HG03064 (cell line): ENCODE measurements around the gene TSKU.
"Not testable (repeated sequence)": the region's sequence is repeated elsewhere in the genome, so short reads cannot be mapped to it uniquely, and the experiment has no call there.

Experiments
- ATAC-seq: cut with Tn5 transposase; IDR thresholded peaks from one replicate; pipeline ENCODE4 v1.9.1; 2021; ENCODE audit warnings: low read depth; ENCODE audit not compliant: unreplicated experiment

The TSKU gene

DNA sequence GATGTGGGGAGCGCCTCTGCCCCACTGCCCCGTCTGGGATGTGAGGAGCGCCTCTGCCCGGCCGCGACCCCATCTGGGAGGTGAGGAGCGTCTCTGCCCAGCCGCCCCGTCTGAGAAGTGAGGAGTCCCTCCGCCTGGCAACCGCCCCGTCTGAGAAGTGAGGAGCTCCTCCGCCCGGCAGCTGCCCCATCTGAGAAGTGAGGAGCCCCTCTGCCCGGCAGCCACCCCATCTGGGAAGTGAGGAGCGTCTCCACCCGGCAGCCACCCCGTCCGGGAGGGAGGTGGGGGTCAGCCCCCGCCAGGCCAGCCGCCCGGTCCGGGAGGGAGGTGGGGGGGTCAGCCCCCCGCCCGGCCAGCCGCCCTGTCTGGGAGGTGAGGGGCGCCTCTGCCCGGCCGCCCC, 38.2 kb downstream of the TSKU start:
- not testable (repeated sequence) for ATAC-seq

- ATAC-seq = no peak
Measured at GRCh38 chr11:76822406-76822805, 39.2 kb downstream of the TSKU start.

DNA sequence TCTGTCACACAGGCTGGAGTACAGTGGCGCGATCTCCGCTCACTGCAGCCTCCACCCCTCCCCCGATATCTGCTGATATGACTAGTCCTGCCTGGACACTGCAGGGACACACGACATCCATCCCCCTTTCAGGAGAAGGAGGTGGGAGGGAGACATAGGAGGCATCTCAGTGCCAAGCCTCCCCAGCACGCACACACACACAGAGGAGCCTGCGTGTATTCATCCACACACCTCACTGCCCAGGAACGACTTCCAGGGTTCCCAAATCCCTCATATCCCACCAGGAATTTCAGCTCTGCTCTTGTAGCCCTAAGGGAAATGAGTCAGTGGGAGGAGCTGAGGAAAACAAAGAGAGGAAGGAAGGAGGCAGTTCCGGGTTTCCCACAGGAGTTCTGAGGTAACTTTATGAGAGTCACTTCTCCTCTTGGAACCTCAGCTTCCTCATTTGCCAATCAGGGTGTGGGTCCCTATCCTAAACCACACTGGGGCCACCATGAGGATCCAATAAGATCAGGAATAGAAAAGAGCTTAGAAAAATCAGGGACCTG, 40.4 kb downstream of the TSKU start:
- ATAC-seq = no peak

- ATAC-seq = no peak
Measured at GRCh38 chr11:76824083-76824939, 41.2 kb downstream of the TSKU start.

DNA sequence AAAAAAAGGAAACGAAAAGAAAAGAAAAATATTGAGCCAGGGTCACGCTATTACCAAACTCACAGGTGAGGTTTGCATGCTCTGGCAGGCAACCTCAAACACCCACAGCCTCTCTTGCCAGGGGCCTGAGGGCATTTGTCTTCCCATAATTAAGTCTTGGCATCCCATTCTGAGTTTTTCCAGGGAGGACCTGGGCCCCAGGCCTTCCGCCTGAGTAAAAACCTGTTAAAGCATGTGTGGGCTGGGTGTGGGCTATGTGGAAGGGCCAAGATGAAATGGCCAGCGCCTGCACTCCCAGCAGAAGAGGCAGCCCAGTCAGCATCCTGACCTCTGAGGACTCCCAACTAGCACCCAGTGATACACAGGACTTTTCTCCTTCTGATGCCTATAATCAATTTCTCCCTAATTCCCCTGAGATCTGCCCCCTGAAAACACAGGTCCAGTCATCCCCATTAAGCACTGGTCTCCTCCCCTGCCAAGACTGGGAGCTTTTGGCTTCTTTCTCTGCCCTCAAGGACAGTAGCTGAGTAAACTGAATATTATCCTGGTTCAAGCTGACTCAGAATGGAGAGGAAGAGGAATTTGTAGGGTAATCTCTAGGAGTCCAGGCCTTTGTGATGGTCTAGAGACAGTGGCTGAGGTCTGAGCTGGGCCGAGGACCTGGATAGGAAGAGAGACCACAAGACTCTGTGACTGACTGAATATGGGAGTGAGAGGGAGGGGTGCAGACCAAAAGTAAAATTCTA, 42.0 kb downstream of the TSKU start:
- no peak for ATAC-seq

GRCh38 chr11:76825726-76826396, 42.7 kb downstream of the TSKU start:
- ATAC-seq = no peak

DNA sequence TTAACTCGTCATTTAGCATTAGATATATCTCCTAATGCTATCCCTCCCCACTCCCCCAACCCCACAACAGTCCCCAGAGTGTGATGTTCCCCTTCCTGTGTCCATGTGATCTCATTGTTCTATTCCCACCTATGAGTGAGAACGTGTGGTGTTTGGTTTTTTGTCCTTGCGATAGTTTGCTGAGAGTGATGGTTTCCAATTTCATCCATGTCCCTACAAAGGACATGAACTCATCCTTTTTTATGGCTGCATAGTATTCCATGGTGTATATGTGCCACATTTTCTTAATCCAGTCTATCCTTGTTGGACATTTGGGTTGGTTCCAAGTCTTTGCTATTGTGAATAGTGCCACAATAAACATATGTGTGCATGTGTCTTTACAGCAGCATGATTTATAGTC, 43.4 kb downstream of the TSKU start:
- not testable (repeated sequence) for ATAC-seq

DNA sequence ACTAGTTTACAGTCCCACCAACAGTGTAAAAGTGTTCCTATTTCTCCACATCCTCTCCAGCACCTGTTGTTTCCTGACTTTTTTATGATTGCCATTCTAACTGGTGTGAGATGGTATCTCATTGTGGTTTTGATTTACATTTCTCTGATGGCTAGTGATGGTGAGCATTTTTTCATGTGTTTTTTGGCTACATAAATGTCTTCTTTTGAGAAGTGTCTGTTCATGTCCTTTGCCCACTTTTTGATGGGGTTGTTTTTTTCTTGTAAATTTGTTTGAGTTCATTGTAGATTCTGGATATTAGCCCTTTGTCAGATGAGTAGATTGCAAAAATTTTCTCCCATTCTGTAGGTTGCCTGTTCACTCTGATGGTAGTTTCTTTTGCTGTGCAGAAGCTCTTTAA, 43.8 kb downstream of the TSKU start:
- ATAC-seq = not testable (repeated sequence)

DNA sequence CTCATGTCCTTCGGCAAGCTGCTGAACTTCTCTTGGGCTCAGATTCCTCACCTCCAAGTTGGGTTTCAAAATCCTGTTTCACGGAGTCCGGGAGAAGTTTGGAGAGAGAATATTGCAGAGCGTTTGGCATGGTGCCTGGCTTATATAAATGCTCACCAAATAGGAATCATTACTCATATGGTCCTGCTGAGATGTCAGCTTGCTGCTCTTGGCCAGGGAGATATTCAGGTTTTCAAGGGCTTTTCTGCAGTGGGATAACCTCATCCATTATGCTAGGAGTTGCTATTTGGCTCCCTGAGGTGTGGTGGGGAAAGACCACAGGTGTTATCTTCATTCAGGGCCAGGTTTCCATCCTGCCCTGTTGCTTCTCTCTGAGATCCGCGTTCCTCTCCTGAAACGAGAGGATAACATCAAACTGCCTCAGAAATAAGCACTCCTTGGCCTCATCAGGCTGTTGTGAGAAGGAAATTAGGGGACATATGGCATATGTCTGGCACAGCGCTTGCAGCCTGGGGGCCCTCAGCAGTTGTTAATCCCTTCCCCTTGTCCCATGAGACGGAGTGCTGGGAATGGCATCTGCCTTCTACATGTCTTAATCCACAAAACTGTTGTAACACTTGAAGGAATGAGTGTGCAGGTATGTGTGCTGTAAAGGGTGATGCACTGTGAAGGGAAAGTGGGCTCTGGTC, 47.6 kb downstream of the TSKU start:
- ATAC-seq = no peak

DNA sequence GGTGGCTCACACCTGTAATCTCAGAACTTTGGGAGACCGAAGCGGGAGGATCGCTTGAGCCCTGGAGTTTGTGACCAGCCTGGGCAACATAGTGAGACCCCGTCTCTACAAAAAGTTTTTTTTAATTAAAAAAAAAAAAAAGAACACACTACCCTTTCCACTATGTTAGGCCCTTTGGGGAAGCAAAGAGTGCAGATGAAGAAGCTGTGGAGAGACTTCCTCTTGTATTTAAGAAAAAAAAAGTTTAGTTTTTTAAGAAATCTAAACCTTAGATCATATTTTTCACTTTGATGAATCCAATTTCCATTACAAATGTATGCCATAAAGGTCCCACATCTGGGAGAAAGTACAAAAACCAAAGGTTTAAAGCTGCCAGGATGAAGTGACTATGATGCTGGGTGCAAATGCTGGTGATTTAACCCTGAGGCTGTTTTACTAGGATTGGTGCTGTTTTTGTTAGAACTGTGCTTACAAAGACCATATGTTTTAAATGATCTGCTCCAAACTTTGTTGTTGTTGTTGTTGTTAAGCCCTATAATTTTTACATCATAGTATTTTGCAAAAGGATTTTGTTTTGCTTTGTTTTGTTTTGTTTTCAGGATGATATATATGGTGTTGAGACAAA, 48.6 kb downstream of the TSKU start:
- no peak for ATAC-seq

GRCh38 chr11:76832361-76832760, 49.2 kb downstream of the TSKU start:
- ATAC-seq = no peak

DNA sequence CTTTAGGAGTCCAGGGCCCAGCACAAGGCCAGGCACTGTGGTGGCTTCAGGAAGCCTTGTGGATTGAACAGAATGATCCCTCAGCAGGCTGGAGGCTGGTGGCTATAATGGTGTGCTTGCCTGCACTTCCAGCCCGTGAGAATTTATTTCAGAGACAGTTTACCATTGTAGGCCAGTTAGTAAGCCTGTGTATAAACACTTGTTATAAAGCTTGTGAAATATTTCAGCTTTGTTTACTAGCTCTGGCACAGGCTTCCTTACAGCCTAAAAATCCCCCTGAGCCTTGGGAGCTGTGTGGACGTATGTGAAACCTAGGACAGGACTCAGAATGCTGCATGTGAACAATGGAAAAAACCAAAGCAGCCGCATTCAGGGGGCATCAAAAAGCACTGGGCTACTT, 51.0 kb downstream of the TSKU start:
- ATAC-seq = no peak

DNA sequence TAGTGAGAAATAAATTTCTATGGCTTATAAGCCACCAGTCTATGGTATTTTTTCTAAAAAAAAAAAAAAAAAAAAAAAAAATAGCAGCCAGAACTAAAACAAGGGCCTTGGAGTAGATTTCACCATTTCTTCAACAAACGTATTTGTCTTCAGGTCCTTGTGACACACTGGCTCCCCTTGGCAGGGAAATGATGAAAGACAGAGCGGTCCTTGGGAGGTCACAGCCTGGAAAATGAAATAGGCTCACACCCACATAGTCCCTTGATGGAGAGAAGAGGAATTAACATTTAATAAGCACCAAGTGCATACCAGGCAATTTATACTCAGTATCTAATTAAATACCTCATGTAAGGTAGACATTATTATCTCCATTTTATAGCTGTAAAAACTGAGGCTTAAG, 51.9 kb downstream of the TSKU start:
- ATAC-seq = no peak

DNA sequence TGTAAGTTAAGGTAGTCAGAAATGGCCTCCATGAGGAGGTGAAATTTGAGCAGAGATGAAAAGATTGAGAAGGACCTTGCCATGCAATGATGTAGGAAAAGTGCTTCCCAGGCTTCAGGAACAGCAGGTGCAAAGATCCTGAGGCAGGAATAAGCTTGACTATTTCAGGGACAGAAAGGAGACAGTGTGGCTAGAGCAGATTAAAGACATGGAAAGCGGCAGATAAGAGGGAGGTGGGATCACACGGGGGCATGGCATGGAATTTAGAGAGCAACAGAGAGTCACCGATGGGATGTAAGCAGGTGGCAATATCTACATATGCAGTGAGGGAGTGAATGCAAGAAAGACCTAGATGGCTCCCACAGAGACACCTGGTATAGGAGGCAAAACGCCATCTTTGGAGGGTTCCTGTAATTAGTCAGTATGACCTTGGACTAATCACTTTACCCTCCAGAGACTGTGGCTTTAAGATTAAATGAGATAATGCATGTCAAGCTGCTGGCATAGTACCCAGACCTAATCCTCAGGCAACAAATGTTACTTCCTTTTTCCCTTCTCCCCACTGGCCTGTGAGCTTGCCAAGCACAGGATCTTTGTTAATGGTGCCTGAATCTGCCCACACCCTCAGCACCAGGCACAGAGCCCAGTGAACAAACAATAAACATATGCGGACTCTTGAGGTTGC, 52.9 kb downstream of the TSKU start:
- ATAC-seq = no peak

- ATAC-seq = no peak
Measured at GRCh38 chr11:76836613-76837291, 53.6 kb downstream of the TSKU start.

DNA sequence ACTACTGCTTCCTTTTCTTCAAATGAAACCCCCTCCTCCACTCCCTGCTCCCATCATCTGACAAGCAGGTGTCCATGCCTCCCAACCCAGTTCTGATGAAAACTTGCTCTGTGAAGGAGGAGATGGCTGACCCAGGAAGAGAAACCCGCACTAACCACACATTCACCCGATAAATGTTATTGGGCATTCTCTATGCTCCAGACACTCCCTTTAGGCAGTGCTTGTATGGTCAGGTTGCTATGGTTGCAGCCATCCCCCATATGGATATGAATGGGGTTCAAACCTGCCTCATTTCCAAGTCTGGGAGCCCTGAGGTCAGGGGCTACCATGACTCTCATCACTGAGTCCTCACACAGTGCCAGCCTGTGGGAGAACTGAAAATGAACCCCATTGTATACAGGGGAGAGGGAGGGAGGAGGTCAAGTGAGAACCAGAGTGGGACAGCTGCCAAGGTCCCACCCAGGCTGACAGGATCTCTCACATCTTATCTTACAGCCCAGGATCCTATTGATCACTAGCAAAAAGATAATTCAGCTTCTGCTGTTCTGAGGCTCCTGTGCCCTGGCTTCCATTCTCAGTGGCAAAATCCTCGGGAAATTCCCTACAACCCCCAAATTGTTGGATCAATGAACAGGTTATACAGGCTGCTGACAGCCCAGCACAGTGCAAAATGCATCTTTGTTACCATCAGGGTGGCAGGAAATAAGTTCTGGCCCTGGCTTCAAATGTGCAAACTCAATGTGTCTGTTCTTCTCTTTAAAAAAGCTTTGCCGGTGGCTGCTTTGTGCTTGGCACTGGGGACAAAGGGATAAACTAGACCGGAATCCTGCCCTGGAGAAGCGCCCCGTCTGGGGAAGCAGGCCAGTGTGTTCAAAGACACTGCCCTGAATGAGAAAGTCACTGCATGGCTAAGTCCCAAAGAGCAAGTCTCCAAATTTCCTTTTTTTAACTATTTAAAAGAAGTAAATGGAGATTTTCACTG, 54.8 kb downstream of the TSKU start:
- ATAC-seq = no peak

DNA sequence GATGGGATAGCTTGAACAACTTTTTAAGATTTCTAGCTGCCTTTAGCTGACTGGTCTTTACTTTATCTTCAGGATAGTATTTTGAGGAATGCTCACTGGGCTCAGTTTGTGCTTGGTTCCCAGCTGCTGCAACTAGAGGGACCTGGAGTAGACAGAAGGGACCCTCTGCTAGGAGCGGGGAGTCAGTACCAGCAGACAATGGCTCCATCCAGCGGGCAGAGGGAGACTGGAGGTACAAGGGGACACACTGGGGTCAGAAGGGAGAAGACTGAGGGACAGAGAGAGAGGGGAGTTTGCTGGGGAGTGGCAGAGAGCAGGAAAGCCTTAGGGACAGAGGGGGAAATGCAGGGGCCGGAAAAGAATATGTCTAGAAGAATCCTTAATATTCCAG, 55.5 kb downstream of the TSKU start:
- no peak for ATAC-seq

- ATAC-seq = no peak
Measured at GRCh38 chr11:76839311-76839710, 56.2 kb downstream of the TSKU start.
